ENCODE data around the gene CSAD. TPM values are rescaled to one million over a fixed set of nuclear protein-coding genes. Genes with fewer than 3 reads are reported as not detected.
"Not testable (repeated sequence)": the region's sequence is repeated elsewhere in the genome, so short reads cannot be mapped to it uniquely, and the experiment has no call there.

CSAD gene
- total and polyA plus RNA-seq, 2 donors: 7.6 to 61.7 TPM

GRCh38 chr12:53170876-53171724 lies 9.6 kb downstream of the CSAD start:
- WGBS: 96% methylated on average over 14 of the region's 14 CpGs
- H3K9me3 ChIP-seq (ENCODE audit: control insufficient read depth in 2 of 2, insufficient read depth in 1 of 2, low read length in 1 of 2): no peaks in the 10 kb centered on the region
- H3K27me3 ChIP-seq (ENCODE audit: control insufficient read depth in 2 of 2, insufficient read depth in 1 of 2, low read length in 1 of 2): no peaks in the 10 kb centered on the region
- no peak overlapping the region for H3K4me3 ChIP-seq (ENCODE audit: low read length in 2 of 2)
- H3K4me1 ChIP-seq (ENCODE audit: control insufficient read depth in 2 of 2, insufficient read depth in 2 of 2, low read length in 2 of 2): peaks cover 0 to 3% of the 10 kb centered on the region in 2 donors
- H3K27ac ChIP-seq (ENCODE audit: low read depth in 1 of 2, low read length in 1 of 2): no peak overlapping the region
- H3K36me3 ChIP-seq (ENCODE audit: control insufficient read depth in 2 of 2, insufficient read depth in 2 of 2, low read length in 1 of 2): peaks cover 9 to 16% of the 10 kb centered on the region in 2 donors
- DNase-seq (ENCODE audit: low read depth in 6 of 9, low spot score in 9 of 9): no peak

GRCh38 chr12:53170215-53170614 lies 10.5 kb downstream of the CSAD start:
- no peak overlapping the region for H3K27ac ChIP-seq (ENCODE audit: low read depth in 1 of 2, low read length in 1 of 2)
- DNase-seq (ENCODE audit: low read depth in 6 of 9, low spot score in 9 of 9): no peak
- H3K4me1 ChIP-seq (ENCODE audit: control insufficient read depth in 2 of 2, insufficient read depth in 2 of 2, low read length in 2 of 2): peaks cover 0 to 3% of the 10 kb centered on the region in 2 donors
- WGBS: 98% methylated on average over 8 of the region's 8 CpGs
- H3K36me3 ChIP-seq (ENCODE audit: control insufficient read depth in 2 of 2, insufficient read depth in 2 of 2, low read length in 1 of 2): peaks cover 9 to 16% of the 10 kb centered on the region in 2 donors
- H3K27me3 ChIP-seq (ENCODE audit: control insufficient read depth in 2 of 2, insufficient read depth in 1 of 2, low read length in 1 of 2): no peaks in the 10 kb centered on the region
- no peaks in the 10 kb centered on the region for H3K9me3 ChIP-seq (ENCODE audit: control insufficient read depth in 2 of 2, insufficient read depth in 1 of 2, low read length in 1 of 2)
- no peak overlapping the region for H3K4me3 ChIP-seq (ENCODE audit: low read length in 2 of 2)

GRCh38 chr12:53169644-53170043 lies 11.1 kb downstream of the CSAD start:
- no peak overlapping the region for H3K27ac ChIP-seq (ENCODE audit: low read depth in 1 of 2, low read length in 1 of 2)
- WGBS: 97% methylated on average over 7 of the region's 7 CpGs
- no peak overlapping the region for H3K4me3 ChIP-seq (ENCODE audit: low read length in 2 of 2)
- no peaks in the 10 kb centered on the region for H3K9me3 ChIP-seq (ENCODE audit: control insufficient read depth in 2 of 2, insufficient read depth in 1 of 2, low read length in 1 of 2)
- H3K4me1 ChIP-seq (ENCODE audit: control insufficient read depth in 2 of 2, insufficient read depth in 2 of 2, low read length in 2 of 2): peaks cover 0 to 3% of the 10 kb centered on the region in 2 donors
- no peaks in the 10 kb centered on the region for H3K27me3 ChIP-seq (ENCODE audit: control insufficient read depth in 2 of 2, insufficient read depth in 1 of 2, low read length in 1 of 2)
- no peak for DNase-seq (ENCODE audit: low read depth in 6 of 9, low spot score in 9 of 9)
- H3K36me3 ChIP-seq (ENCODE audit: control insufficient read depth in 2 of 2, insufficient read depth in 2 of 2, low read length in 1 of 2): peaks cover 9 to 16% of the 10 kb centered on the region in 2 donors

- no peak overlapping the region for H3K4me3 ChIP-seq (ENCODE audit: low read length in 2 of 2)
- H3K27me3 ChIP-seq (ENCODE audit: control insufficient read depth in 2 of 2, insufficient read depth in 1 of 2, low read length in 1 of 2): no peaks in the 10 kb centered on the region
Measured at GRCh38 chr12:53166837-53167236, 13.9 kb downstream of the CSAD start.

GRCh38 chr12:53163008-53163407 lies 17.7 kb downstream of the CSAD start:
- H3K36me3 ChIP-seq (ENCODE audit: control insufficient read depth in 2 of 2, insufficient read depth in 2 of 2, low read length in 1 of 2); H3K27ac ChIP-seq (ENCODE audit: low read depth in 1 of 2, low read length in 1 of 2); H3K9me3 ChIP-seq (ENCODE audit: control insufficient read depth in 2 of 2, insufficient read depth in 1 of 2, low read length in 1 of 2); H3K27me3 ChIP-seq (ENCODE audit: control insufficient read depth in 2 of 2, insufficient read depth in 1 of 2, low read length in 1 of 2); H3K4me3 ChIP-seq (ENCODE audit: low read length in 2 of 2); H3K4me1 ChIP-seq (ENCODE audit: control insufficient read depth in 2 of 2, insufficient read depth in 2 of 2, low read length in 2 of 2); DNase-seq (ENCODE audit: low read depth in 6 of 9, low spot score in 9 of 9): not testable (repeated sequence)
- 97% methylated on average over 2 of the region's 2 CpGs for WGBS

More at GRCh38 chr12:53166837-53167236, 13.9 kb downstream of the CSAD start:
- no peak overlapping the region for H3K27ac ChIP-seq (ENCODE audit: low read depth in 1 of 2, low read length in 1 of 2)
- no peaks in the 10 kb centered on the region for H3K9me3 ChIP-seq (ENCODE audit: control insufficient read depth in 2 of 2, insufficient read depth in 1 of 2, low read length in 1 of 2)
- peaks cover 6 to 13% of the 10 kb centered on the region in 2 donors for H3K36me3 ChIP-seq (ENCODE audit: control insufficient read depth in 2 of 2, insufficient read depth in 2 of 2, low read length in 1 of 2)
- no peak for DNase-seq (ENCODE audit: low read depth in 6 of 9, low spot score in 9 of 9)
- peaks cover 0 to 3% of the 10 kb centered on the region in 2 donors for H3K4me1 ChIP-seq (ENCODE audit: control insufficient read depth in 2 of 2, insufficient read depth in 2 of 2, low read length in 2 of 2)

GRCh38 chr12:53161119-53161911 lies 19.4 kb downstream of the CSAD start:
- no peak overlapping the region for H3K4me3 ChIP-seq (ENCODE audit: low read length in 2 of 2)
- H3K27me3 ChIP-seq (ENCODE audit: control insufficient read depth in 2 of 2, insufficient read depth in 1 of 2, low read length in 1 of 2): no peaks in the 10 kb centered on the region
- H3K36me3 ChIP-seq (ENCODE audit: control insufficient read depth in 2 of 2, insufficient read depth in 2 of 2, low read length in 1 of 2): peaks cover 0 to 6% of the 10 kb centered on the region in 2 donors
- H3K4me1 ChIP-seq (ENCODE audit: control insufficient read depth in 2 of 2, insufficient read depth in 2 of 2, low read length in 2 of 2): peaks cover 0 to 7% of the 10 kb centered on the region in 2 donors
- no peak for DNase-seq (ENCODE audit: low read depth in 6 of 9, low spot score in 9 of 9)
- H3K9me3 ChIP-seq (ENCODE audit: control insufficient read depth in 2 of 2, insufficient read depth in 1 of 2, low read length in 1 of 2): no peaks in the 10 kb centered on the region
- no peak overlapping the region for H3K27ac ChIP-seq (ENCODE audit: low read depth in 1 of 2, low read length in 1 of 2)
- 97% methylated on average over 8 of the region's 8 CpGs for WGBS

GRCh38 chr12:53160673-53161072 lies 20.1 kb downstream of the CSAD start:
- 97% methylated on average over 2 of the region's 2 CpGs for WGBS
- Histone ChIP-seq H3K27me3 (ENCODE audit: control insufficient read depth in 2 of 2, insufficient read depth in 1 of 2, low read length in 1 of 2) (no peaks in the 10 kb centered on the region), H3K9me3 (ENCODE audit: control insufficient read depth in 2 of 2, insufficient read depth in 1 of 2, low read length in 1 of 2) (no peaks in the 10 kb centered on the region), H3K4me1 (ENCODE audit: control insufficient read depth in 2 of 2, insufficient read depth in 2 of 2, low read length in 2 of 2) (peaks cover 0 to 7% of the 10 kb centered on the region in 2 donors), H3K27ac (ENCODE audit: low read depth in 1 of 2, low read length in 1 of 2) (no peak overlapping the region), H3K4me3 (ENCODE audit: low read length in 2 of 2) (no peak overlapping the region), H3K36me3 (ENCODE audit: control insufficient read depth in 2 of 2, insufficient read depth in 2 of 2, low read length in 1 of 2) (peaks cover 0 to 6% of the 10 kb centered on the region in 2 donors)
- DNase-seq (ENCODE audit: low read depth in 6 of 9, low spot score in 9 of 9): no peak

- DNase-seq (ENCODE audit: low read depth in 6 of 9, low spot score in 9 of 9): no peak
- 94% methylated on average over 16 of the region's 16 CpGs for WGBS
- H3K9me3 ChIP-seq (ENCODE audit: control insufficient read depth in 2 of 2, insufficient read depth in 1 of 2, low read length in 1 of 2): no peaks in the 10 kb centered on the region
- H3K4me1 ChIP-seq (ENCODE audit: control insufficient read depth in 2 of 2, insufficient read depth in 2 of 2, low read length in 2 of 2): peaks cover 0 to 7% of the 10 kb centered on the region in 2 donors
- no peaks in the 10 kb centered on the region for H3K27me3 ChIP-seq (ENCODE audit: control insufficient read depth in 2 of 2, insufficient read depth in 1 of 2, low read length in 1 of 2)
- no peak overlapping the region for H3K4me3 ChIP-seq (ENCODE audit: low read length in 2 of 2)
- no peak overlapping the region for H3K27ac ChIP-seq (ENCODE audit: low read depth in 1 of 2, low read length in 1 of 2)
- H3K36me3 ChIP-seq (ENCODE audit: control insufficient read depth in 2 of 2, insufficient read depth in 2 of 2, low read length in 1 of 2): peaks cover 0 to 6% of the 10 kb centered on the region in 2 donors
Measured at GRCh38 chr12:53160000-53160399, 20.7 kb downstream of the CSAD start.
